DLD1 (cell line): ENCODE results near the gene KCNQ1.

Experiments used
- in situ Hi-C: cut with HindIII; loops from 2 replicates; pipeline ENCODE4 v1.10.0; 2017; ENCODE audit warnings: low sequenced_read_pairs

KCNQ1 gene

DNA sequence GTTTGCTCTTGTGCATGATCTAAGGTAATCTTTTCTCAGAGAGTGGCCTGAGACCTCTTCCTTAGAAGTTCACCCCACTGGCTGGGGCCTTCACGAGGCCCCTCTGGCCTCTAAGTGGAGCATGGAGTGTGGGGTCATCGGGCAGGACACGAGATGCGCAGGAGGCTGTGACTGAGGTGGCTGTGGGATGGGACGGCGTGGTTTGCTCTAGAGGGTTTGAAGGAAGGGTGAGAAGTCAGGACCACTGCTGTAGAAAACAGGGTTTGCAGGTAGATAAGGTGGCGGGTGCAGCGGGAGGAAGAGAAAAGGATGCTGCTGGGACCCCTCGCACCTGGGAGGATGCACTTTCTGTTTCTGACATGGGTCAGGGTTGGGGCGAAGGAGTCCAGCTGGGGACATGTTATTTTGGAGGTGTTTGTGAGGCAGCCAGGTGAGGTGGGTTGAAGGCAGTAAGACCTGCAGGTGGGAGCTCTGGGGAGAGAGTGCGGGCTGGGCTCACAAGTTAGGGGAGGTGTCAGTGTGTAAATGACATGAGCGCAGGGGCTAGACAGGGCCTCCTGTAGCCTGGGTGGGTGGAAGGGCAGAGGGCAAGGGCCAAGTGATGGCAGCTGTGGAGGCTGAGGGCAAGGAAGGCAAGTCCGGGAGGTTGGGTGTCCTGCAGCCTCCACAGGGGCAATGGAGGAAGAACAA lies 62.5 kb downstream of the KCNQ1 start:
- in situ Hi-C loops, result loop anchor here (25.0 kb wide), 2 partner anchors 170 to 345 kb away; partner anchors contain the start of genes INS and TH

DNA sequence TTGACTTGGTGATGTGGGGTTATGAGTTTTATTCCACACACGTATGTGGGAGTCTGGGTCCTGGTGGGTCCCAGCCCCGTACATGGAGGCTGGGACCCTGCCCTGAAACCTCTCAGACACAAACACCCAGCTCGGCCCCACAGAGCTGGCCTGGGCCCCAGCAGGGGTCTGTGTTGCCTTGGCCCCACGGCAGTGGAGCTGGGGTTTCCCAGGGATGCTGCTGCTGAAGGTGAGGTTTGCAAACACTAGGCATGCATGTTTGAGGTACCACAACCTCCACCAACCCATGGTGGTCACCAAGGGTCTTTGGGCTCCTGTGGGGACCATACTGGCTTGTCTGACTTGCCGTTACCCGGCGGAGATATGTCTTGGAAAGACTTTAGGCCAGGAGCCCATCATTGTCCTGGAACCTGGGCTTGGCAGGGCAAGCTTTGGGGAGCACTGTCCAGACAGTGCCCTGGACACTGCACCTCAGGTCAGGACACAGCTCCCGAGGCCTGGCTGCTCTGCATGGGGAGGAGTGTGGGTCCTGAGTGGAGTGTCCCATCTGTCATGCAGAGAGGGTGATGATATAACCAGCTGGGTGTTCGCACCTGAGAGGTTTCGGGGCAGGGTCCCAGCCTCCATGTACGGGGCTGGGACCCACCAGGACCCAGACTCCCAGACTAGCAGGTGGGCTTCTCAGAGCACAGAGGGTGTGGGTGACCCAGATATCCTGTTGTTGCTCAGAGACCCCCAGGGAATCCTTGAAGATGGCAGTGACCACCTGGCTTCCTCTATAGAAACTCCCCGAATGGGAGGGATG lies 63.3 kb downstream of the KCNQ1 start:
- in situ Hi-C loops, result loop anchor here (25.0 kb wide), 2 partner anchors 171 to 346 kb away; partner anchors contain the start of genes INS and TH

DNA sequence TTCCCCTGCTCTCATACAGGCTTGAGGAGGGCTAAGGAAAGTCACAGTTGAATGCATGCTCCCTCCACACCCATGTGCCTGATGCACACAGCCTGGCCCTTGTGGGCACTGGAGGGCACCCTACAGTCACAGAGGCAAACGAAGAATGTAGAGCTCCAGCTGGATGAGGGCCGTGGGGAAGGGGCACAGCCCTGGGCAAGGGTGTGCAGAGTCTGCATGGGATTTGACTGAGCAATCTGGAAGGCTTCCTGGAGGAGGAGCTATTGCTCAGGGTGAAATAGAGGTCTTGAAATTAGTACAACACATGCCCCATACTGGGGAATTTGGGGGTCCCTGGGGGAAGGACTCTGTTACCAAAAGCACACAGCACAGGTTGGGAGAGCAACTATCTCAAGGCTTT lies 64.0 kb downstream of the KCNQ1 start:
- in situ Hi-C loops, result loop anchor here (25.0 kb wide), 2 partner anchors 171 to 346 kb away; partner anchors contain the start of genes INS and TH

DNA sequence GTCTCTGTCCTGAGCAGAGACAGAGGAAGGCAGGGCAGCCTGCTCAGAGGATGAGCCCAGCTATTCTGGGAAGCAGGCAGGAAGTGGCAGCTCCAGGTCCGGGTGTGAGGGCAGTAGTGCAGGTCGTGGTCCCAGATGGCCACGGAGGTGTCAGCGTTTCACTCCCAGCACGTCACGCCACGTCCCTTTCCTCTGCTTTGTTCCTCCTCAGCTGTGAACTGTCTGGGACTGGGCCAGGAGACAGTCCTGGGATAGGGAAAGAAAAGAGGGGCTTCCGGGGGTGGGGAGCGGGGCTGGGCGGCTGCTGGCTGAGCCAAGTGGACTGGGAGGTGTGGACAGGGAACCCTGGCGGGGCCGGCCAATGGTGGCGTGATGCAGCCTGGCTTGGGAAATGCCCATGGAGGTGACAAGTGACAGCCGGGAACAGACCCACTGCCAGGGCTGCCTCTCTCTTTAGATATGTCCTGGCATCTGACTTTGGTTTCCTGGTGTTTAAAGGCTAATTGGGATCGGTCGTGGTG lies 64.7 kb downstream of the KCNQ1 start:
- in situ Hi-C loops, result loop anchor here (25.0 kb wide), 2 partner anchors 172 to 347 kb away; partner anchors contain the start of genes INS and TH

DNA sequence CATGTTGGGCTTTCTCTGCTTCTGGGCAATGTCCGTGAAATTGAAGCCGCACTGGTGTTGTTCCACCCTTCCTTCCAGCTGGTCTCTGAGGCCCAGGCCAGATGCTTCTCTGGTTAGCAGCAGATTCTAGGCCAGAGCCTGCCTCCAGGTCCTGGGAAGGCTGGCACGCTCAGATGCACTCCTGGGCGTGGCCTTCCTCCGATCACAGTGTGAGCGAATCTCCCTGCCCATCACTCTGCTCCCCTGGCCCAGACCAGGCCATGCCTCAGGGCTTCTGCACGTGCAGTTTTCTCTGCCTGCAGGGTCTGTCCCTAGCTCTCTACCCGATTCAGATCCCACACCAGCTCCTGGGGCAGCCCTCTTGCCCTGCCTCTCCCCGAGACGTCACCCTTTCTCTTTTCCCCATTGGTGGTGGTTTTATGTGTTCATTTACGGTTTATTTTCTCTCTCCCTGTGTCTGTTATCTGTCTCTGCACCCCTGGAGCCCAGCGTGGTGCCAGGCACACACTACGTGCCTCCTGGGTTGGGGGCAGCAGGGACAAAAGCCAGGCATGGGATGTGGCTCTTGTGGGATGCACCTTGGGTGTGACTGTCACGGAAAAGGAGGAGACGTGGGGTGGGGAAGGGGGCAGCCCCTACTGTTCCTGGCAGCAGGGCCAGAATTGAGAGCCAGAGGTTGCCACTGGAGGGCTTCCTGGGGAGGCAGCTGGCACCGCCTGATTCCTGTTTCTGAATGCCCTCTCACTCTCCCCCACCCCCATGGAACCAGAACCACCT lies 66.0 kb downstream of the KCNQ1 start:
- in situ Hi-C loops, result loop anchor here (25.0 kb wide), 2 partner anchors 174 to 349 kb away; partner anchors contain the start of genes INS and TH

DNA sequence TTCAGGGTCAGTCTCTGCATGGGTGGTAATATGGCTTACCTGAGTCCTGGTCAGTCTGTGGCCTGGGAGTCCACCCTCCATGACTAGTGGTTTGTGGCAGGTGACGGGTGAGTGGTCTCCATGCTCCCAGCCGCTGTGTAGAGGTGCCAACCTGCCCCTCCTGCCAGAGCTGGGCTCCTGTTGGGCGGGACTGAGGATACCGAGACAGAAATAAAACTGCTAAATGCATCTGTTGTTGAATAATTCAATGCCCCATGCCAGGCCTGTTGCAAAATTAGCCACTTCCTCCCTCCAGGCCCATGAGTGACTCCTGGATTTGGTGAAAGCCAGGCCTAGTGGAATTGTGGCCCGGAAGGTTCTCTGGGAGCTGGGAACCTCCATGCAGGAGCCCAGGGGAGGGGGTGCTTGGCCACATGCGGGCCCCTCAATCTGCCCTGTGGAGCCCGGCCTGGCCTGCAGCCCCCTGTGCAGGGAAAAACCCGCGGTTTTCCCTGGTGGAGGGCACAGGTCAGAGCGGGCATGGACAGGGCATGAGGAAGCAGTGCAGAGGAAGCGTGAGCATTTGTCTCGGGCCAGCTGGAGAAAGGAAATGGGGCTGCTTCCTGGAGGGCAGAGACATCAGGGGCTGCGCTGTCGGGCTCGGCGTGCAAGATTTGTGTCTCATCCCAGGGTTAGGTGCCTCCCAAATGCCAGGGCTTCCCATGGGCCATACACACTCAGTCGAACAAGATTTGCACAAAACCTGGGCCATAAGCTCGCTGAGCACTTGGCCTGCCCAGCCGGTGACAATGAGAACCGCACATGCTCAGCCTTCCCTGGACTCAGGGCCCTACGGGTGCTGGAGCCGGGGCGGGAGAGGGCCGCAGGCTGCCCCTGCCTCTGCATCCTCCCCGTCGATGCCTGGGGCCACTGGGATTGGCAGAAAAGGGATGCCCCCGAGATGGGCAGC lies 66.9 kb downstream of the KCNQ1 start:
- in situ Hi-C loops, result loop anchor here (25.0 kb wide), 2 partner anchors 174 to 349 kb away; partner anchors contain the start of genes INS and TH

DNA sequence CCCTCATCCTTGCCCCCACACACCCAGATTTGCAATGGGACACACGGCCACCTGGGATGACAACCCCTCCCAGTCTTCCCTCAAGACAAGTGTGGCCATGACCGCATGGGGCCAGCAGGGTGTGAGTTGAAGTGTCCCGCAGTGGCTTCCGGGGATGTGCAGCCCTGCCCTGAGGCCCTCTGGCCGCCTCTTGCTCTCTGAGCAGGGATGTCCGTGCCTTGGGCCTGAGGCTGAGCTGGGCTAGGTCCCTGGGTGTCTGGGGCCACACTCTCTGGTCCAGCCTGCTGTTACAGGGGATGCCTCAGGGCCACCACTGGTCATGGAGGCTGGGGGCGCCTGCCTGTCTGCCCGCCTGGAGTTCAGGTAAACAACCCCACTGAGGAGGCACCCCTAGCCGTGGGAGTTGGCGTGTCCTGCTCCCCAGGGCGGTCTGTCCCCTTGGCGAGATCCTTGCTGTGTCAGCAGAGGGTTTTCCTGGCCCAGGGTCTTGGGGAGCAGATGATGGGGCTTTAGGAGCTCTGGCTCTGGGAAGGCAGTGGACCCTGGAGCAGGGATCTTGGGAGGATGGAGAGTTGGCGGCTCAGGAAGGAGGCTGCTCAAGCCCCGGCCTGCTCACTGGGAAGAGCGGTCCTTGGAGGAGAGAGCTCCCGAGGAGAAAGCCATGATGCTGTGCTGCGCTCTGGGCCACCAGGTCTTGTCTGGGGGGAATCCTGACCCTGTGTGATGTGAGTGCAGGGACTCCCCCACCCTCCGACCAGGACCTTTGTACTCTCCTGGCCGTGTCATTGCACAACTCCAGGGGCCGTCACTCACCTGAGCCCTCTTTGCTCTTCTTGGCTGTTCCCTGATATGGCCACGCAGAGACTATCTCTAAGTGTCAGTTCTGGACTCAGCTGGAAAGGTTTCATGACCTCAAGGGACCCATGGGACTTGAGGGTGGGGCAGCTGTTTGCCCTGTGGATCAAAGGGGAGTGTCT lies 67.9 kb downstream of the KCNQ1 start:
- in situ Hi-C loops, result loop anchor here (25.0 kb wide), 2 partner anchors 175 to 350 kb away; partner anchors contain the start of genes INS and TH

DNA sequence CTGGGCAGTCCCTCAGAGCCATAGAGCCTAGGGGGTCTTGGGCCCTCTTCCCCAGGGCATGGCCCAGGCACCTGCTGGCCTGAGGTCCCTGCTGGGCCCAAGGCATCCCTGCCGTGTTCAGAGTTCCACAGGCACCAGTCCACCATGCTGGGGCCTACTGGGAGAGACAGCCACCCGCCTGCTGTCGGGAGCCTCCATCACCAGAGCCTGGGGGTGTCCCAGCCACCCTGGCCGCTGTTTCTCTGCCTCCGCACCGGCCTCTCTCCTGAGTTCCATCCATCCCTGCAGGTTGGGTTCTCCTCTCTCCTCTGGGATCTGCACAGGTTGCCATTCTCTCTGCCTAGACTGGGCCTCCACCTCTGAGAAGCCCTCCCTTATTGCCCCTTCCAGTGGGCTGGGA lies 68.6 kb downstream of the KCNQ1 start:
- in situ Hi-C loops, result loop anchor here (25.0 kb wide), 2 partner anchors 176 to 351 kb away; partner anchors contain the start of genes INS and TH

DNA sequence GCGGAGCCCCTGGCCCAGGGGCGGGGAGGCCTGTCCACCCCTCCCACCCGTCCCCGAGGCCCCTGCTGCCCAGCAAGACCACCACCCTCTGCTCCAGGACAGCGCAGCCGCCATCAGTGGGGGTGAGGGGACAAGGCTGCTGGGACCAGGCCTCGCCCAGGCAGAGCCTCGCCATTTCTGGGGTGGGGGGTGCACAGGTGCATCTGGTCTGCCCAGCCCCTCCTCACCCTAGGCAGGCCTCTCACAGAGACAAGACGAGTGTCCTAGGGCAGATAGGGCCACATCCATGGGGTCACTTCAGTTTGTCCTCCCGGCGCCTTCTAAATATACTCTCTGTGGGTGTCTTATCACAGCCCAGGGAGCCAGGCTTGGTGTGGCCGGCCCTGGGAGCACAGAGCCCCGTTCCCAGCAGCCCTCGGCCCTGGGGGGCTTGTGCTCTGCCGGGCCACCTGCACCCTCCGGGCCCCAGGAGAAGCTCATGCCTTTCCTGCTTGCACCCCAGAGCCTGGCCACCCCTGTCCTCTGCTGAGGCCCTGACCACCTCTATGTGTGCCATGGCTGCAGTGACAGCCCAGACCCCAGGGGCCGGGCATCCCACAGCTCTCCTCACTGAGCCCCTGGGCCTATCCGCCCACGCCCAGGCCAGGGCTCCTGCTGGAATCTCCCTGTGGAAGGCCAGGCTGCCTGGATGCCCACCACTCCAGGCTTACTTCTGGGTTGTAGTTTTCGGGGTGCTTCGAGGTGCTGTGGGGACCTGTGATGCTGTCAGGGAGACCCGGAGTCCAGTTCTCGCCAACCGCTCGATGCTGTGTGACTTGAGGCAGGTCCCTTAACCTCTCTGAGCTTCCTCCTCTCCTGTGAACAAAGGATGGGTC lies 70.8 kb downstream of the KCNQ1 start:
- in situ Hi-C loops, result loop anchor here (25.0 kb wide), 2 partner anchors 178 to 353 kb away; partner anchors contain the start of genes INS and TH

DNA sequence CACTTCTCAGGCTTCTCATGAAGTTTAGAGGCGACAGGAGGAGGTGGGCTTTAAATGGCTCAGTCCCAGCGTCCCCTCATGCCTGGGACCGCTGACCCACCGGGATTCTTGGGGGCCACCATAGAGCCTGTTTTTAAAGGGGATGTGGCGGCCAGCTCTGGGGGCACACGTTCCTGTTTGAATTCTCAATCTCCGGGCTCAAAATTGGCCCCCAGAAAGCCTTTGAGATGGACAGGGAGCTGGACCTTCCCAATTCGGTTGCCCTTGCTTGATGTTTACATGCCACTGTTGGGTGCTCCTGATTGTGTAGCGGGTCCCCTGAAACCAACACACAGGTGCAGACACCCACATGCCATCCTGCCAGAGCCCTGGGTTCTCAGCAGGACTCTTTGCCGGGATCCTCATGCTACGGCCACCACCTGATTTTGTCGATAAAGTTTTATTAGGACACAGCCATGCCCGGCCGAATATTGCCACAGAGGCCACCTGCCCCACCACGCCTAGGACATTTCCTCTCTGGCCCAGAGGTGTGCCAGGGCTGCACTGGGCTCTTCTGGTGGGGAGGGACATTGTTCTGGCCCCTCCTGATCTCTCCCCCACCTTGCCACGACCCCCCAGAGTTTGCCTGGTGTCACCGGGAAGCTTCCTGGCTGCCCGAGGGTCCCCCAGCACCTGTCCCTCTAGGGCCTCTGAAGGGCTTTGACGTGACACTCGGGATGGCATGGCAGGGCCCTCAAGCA lies 71.6 kb downstream of the KCNQ1 start:
- in situ Hi-C loops, result loop anchor here (25.0 kb wide), 2 partner anchors 179 to 354 kb away; partner anchors contain the start of genes INS and TH

DNA sequence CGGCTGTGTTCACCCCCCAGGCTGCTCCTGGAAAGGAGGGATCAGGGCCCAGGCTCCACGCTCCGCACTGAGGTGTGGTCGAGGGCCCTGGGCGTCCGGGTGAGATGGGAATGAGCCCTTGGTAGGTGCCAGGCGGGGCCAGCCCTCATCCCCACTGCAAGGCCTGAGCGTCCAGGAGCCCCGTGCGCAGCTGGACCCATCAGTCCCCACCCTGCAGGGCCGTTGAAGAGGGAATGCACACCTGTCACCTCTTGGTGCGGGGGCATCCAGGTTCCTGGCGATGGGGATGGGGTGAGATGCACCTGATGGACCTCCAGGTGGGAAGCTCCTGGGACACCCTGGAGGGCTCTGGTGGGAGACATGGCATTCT lies 72.2 kb downstream of the KCNQ1 start:
- in situ Hi-C loops, result loop anchor here (25.0 kb wide), 2 partner anchors 180 to 355 kb away; partner anchors contain the start of genes INS and TH

DNA sequence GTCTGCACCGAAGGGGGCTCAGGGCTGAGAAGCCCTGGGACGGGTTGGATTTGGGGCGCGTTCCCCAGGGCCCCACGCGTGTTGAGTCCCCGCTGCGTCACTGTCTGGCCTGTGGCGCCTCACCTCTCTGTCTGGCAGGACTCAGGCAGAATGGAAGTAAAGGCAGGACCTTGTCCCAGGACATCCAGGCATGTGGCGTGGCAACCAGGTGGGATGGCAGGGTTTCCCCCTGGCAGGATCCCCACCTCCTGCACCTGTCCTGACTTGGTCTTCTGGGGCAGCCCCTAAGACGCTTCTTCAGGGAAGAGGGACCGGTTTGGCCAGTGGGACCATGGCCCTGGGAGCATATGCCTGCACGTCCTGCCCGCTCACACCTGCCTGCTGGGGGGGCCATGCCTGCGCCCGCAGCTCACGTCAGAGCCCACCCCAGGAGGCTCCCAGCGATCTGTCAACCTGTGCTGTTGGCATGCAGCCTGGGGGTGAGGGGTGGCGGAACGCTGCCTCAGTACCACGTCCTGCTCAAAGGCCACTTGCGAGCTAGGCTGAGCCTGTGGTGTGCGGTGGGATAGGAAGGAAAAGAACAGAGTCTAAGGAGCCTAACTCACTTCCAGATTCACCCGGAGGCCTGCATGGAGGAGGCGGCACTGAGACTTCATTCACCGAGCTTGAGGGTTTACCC lies 72.7 kb downstream of the KCNQ1 start:
- in situ Hi-C loops, result loop anchor here (25.0 kb wide), 2 partner anchors 180 to 355 kb away; partner anchors contain the start of genes INS and TH

DNA sequence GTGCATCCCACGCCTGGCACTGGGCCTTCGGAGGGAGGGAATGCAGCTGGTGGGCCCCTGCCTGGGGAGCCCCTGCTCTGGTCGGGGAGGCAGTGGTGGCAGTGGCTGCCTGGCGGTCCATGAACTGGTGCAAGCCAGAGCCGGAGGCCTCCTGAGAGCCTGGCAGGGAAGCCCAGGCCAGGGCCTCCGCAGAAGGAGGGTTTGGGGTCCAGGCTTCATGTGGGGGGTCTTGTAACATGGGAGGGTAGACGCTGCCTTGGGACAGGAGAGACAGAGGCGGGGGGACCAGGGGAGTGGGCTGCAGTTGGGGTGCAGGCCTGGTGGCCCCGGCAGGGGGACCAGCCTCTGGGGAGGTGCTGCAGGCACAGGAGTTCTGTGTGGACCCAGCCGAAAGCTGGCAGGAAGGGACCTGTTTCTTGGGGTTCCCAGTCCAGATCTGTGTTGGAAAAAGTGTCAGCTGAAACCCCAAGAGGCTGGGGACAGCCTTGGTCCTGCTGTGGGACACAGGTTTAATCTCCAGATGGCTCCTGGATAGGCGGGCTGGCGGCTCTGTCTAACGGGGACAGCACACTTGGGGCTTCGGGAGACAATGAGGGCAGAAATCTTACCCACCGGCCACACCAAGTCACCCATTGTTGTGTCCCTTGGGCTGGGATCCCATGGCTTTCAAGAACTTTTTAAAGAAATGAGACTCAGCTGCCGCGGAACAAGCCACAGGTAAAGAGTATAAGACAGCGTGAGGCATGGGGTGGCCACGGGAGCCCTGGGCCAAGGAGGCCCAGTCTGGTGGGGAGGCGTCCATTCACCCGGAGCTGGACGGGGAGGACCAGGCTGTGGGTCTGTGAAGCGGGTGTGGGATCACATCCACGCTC lies 73.5 kb downstream of the KCNQ1 start:
- in situ Hi-C loops, result loop anchor here (25.0 kb wide), 2 partner anchors 181 to 356 kb away; partner anchors contain the start of genes INS and TH

DNA sequence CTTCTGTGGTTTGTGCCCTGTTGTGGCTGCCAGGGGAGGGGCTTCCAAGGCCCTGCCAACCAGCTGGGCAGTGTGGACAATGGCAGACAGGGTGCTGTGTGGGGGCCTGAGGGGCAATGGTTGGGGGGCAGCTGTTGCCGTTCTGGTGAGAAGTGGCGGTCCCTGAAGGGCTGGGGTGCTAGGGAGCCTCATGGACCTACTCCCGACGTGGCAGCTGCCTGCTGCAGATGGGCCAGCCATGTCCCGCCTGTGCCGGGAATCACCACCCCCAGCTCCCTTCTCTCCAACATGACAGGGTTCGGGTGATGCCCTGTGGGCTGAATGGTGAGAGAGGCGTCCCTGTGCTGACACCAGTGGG lies 74.2 kb downstream of the KCNQ1 start:
- in situ Hi-C loops, result loop anchor here (25.0 kb wide), 2 partner anchors 182 to 357 kb away; partner anchors contain the start of genes INS and TH

DNA sequence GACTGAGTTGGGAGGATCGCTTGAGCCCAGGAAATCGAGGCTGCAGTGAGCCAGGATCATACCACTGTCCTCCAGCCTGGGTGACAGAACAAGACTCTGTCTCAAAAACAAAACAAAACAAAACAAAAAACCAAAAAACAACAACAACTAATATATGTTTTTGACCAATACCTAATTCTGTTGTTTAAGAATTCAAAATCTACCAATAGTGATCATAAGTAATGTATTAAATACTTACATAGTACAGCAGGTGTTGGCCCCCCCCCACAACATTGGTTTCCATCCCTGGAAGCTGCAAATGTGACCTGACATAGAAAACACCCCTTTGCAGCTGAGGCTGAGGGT lies 74.7 kb downstream of the KCNQ1 start:
- in situ Hi-C loops, result loop anchor here (25.0 kb wide), 2 partner anchors 182 to 357 kb away; partner anchors contain the start of genes INS and TH
